Skin of body (tissue), 2 donors: ENCODE data around the gene IL15RA. TPM values are rescaled to one million over a fixed set of nuclear protein-coding genes. Genes with fewer than 3 reads are reported as not detected.
A peak's percentile ranks its signal among the peaks of the same experiment; 100 is the strongest.

Experiments used
- DNase-seq: peaks from one replicate; lab custom pipeline; 2025; lab: John Stamatoyannopoulos, UW
- total RNA-seq: library from RNA; depleted of rRNA; stranded (reverse); fragments of >200 nt; gene quantifications from one replicate; pipeline ENCODE4 v1.2.3, GENCODE V29; 2014

The IL15RA gene, protein sequence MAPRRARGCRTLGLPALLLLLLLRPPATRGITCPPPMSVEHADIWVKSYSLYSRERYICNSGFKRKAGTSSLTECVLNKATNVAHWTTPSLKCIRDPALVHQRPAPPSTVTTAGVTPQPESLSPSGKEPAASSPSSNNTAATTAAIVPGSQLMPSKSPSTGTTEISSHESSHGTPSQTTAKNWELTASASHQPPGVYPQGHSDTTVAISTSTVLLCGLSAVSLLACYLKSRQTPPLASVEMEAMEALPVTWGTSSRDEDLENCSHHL
- total RNA-seq = 3.6 TPM

- peak; percentile 17 for DNase-seq
Measured at GRCh38 chr10:5977471-5978229, at the start of gene IL15RA. TSS of gene IL15RA (minus strand) at chr10:5977543. CDS start at chr10:5977492, 51 bp downstream.

- DNase-seq = no peak
Measured at GRCh38 chr10:6025683-6026255, 48.4 kb upstream of the IL15RA start.

- no peak for DNase-seq
Measured at GRCh38 chr10:6024334-6024682, 47.0 kb upstream of the IL15RA start.

- DNase-seq = no peak
Measured at GRCh38 chr10:6023661-6024333, 46.5 kb upstream of the IL15RA start.

GRCh38 chr10:6022660-6023059 is 45.3 kb upstream of the IL15RA start:
- no peak for DNase-seq

- no peak for DNase-seq
Measured at GRCh38 chr10:6020826-6021225, 43.5 kb upstream of the IL15RA start.

GRCh38 chr10:6019796-6020195 is 42.5 kb upstream of the IL15RA start:
- no peak for DNase-seq

DNA sequence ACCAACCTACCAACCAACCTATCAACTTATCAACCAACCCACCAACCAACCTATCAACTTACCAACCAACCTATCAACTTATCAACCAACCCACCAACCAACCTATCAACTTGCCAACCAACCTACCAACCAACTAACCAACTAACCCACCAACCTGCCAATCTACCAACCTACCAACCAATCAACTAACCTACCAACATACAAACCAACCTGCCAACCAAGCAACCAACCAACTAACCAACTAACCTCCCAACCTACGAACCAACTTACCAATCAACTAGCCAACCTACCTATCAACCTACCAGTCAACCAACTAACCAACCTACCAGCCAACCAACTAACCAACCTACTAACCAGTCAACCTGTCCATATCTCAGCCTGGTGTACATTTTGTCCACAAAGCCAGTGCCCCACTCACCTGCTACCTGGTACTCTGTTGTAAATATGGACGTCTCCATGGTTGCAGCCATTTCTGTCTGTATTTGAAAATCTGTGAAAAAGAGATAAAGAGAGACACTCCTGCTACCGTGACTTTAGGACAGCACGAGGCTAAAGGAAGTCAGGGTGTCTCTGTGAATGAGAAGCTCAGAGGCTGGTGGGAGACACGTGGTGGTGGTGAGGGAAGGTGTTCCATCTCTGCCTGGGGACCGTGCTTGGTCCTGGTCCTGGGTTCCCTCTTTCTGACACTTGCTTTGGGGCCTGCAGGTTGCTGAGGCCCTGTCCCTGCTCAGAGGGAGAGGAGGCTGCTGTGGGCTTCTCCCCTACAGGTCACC is 41.9 kb upstream of the IL15RA start:
- no peak for DNase-seq

DNA sequence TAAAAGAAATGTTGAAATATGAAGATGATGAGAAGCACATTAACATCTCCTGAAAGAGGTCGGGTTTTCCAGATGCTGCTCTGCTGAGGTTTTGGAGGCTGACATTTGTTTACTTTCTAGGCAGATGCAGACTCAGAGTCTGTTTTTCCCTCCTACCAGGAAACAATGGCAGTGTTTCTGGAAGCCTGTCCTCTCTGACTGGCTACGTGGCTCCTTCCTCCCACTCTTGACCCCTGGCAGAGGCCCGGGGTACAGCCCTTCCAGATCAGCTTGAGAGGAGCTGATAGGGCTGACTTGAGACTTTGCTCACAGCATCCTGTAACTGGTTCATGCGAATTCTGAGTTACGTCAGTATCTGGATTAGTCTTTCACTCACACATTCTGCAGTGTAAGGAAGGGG is 41.1 kb upstream of the IL15RA start:
- DNase-seq = no peak

DNA sequence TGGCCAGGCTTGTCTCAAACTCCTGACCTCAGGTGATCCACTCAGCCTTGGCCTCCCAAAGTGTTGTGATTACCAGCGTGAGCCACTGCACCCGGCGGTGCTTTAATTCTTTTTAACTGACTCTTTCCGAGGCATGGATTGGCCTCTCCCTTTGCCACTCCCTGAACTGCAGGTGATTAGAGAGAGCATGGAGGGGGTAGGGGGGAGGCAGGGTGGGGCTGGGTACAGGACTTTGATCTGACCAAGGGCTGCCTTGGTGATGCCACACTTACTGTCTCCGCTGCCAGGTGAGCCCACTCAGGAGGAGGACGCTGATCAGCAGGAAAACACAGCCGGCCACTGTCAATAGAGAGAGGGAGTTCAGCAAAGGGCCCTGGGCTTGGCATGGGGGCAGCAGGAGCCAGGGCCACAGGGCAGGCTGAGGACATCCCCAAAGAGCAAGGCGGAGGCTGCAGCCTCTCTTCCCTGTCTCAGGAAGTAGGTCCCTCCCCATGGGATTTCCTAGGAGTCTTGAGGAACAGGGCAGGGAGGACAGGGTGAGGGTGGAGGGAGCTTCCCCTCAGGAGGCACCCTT is 40.5 kb upstream of the IL15RA start:
- no peak for DNase-seq

- no peak for DNase-seq
Measured at GRCh38 chr10:6014241-6014761, 37.0 kb upstream of the IL15RA start.

DNA sequence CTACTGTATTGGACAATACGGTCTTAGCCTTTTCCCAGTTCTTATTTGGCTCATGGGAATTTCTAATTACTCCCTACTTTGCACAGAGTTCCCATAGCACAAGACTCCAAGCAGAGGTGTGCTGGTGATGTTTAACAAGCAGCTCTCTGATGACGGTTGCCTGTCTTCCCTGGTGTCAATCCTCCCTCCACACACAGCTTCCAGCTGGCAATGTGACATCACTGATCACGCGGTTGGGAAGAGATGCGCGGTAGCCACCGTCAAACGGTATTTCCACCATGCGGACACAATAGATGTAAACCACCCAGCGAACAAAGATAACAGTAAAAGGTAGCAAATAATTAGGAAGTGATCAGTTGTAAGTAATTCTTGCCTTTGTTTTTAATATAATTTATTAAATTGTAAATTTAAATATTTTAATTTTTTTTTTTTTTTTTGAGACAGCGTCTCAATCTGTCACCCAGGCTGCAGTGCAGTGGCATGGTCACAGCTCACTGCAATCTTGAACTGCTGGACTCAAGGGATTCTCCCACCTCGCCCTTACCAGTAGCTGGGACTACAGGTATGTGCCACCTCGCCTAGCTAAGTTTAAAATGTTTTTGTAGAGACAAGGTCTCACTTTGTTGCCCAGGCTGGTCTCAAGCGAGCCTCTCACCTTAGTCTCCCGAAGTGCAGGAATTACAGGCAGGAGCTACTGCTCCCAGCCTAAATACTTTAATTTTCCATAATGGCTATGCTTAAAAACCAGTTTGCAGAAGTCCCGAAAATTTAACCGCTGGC is 36.3 kb upstream of the IL15RA start:
- DNase-seq = no peak

GRCh38 chr10:6012121-6012905 is 35.0 kb upstream of the IL15RA start:
- no peak for DNase-seq

DNA sequence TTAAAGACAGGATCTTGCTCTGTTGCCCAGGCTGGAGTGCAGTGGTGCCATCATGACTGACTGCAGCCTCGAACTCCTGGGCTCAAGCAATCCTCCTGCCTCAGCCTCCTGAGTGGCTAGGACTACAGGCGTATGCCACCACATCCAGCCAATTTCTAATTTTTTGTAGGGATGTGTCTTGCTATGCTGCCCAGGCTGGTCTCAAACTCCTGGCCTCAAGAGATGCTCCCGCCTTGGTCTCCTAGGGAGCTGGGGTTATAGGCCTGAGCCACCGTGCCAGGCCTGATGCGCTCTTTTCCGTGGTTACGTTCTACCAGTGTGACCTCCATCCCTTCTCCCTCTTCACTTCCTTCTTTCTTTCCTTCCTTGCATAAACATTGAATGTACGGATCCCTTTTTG is 34.2 kb upstream of the IL15RA start:
- DNase-seq = no peak

GRCh38 chr10:6010569-6010968 is 33.2 kb upstream of the IL15RA start:
- no peak for DNase-seq

DNA sequence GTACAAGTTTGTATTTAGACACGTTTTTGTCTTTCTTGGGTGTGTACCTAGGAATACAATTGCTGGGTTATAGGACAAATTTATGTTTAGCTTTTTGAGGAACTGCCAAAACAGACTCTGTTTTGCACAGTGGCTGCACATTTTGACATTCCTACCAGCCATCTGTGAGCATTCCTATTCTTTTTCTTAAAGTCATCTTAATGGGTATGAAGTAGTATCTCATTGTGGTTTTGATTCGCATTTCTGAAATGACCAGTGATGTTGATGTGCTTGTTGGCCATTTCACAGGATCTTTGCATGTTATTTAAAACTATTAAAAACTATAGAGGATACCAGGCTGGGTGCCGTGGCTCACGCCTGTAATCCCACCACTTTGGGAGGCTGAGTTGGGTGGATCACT is 32.6 kb upstream of the IL15RA start:
- DNase-seq = no peak

GRCh38 chr10:6009150-6009549 is 31.8 kb upstream of the IL15RA start:
- no peak for DNase-seq

GRCh38 chr10:6008497-6009142 is 31.3 kb upstream of the IL15RA start:
- no peak for DNase-seq

GRCh38 chr10:6006991-6007390 is 29.6 kb upstream of the IL15RA start:
- no peak for DNase-seq
